OCI-LY1 (cell line): ENCODE measurements around the gene MEAF6.
A peak's percentile ranks its signal among the peaks of the same experiment; 100 is the strongest.

Source experiments
- H2AFZ ChIP-seq: fragments of 200-600 bp; sonication (generic), shearing (Covaris generic); 2 replicates; pipeline ENCODE4 v1.6.0; 2014; ENCODE audit warnings: antibody characterized with exemption, mild to moderate bottlenecking, low read length
- H3F3A ChIP-seq: fragments of 200-600 bp; sonication (generic), shearing (Covaris generic); 2 replicates; pipeline ENCODE4 v1.6.0; 2014; ENCODE audit warnings: mild to moderate bottlenecking, antibody characterized with exemption, low read length, moderate library complexity; ENCODE audit not compliant: insufficient read depth
- H3K27ac ChIP-seq: fragments of 200-600 bp; sonication (generic); 2 replicates; pipeline ENCODE4 v1.5.1; 2014; ENCODE audit warnings: low read length, mixed run types, mild to moderate bottlenecking, low read depth; ENCODE audit not compliant: poor library complexity, severe bottlenecking
- H3K27me3 ChIP-seq: fragments of 200-600 bp; sonication (generic); 2 replicates; pipeline ENCODE4 v1.6.0; 2014; ENCODE audit warnings: antibody characterized with exemption, mild to moderate bottlenecking, low read length, moderate library complexity; ENCODE audit not compliant: insufficient read depth
- H3K36me3 ChIP-seq: fragments of 200-600 bp; sonication (generic); 2 replicates; pipeline ENCODE4 v1.6.1; 2014; ENCODE audit warnings: mild to moderate bottlenecking, antibody characterized with exemption, low read length, moderate library complexity, mixed read lengths; ENCODE audit not compliant: insufficient read depth
- H3K4me1 ChIP-seq: fragments of 200-600 bp; sonication (generic); 2 replicates; pipeline ENCODE4 v1.5.1; 2014; ENCODE audit warnings: mild to moderate bottlenecking, low read length, moderate library complexity; ENCODE audit not compliant: insufficient read depth, severe bottlenecking
- H3K4me2 ChIP-seq: fragments of 200-600 bp; sonication (generic), shearing (Covaris generic); 2 replicates; pipeline ENCODE4 v1.6.1; 2014; ENCODE audit warnings: low read length
- H3K4me3 ChIP-seq: fragments of 200-600 bp; sonication (generic); 2 replicates; pipeline ENCODE4 v1.5.1; 2014; ENCODE audit warnings: low read length, low read depth, mild to moderate bottlenecking, mixed read lengths; ENCODE audit not compliant: poor library complexity, severe bottlenecking
- H3K79me2 ChIP-seq: fragments of 200-600 bp; shearing (Covaris generic); 2 replicates; pipeline ENCODE4 v1.6.1; 2016; ENCODE audit warnings: mixed run types, low read length, mixed read lengths; ENCODE audit not compliant: insufficient read depth
- H3K9ac ChIP-seq: fragments of 200-600 bp; sonication (generic), shearing (Covaris generic); 2 replicates; pipeline ENCODE4 v1.6.1; 2014; ENCODE audit warnings: mild to moderate bottlenecking, low read length, mixed read lengths
- H3K9me2 ChIP-seq: fragments of 200-600 bp; sonication (generic), shearing (Covaris generic); 2 replicates; pipeline ENCODE4 v1.6.1; 2014; ENCODE audit warnings: low read depth, mild to moderate bottlenecking, low read length, mixed read lengths
- H3K9me3 ChIP-seq: fragments of 200-600 bp; shearing (Covaris generic); 2 replicates; pipeline ENCODE4 v1.6.1; 2014; ENCODE audit warnings: low read length, mixed read lengths
- H4K20me1 ChIP-seq: fragments of 200-600 bp; sonication (generic), shearing (Covaris generic); 2 replicates; pipeline ENCODE4 v1.6.0; 2016; ENCODE audit warnings: mild to moderate bottlenecking, low read length; ENCODE audit not compliant: insufficient read depth
- EZH2 ChIP-seq: fragments of 200-600 bp; sonication (generic), shearing (Covaris generic); IDR thresholded peaks from 2 replicates; pipeline ENCODE4 v1.8.0; 2017; ENCODE audit warnings: borderline replicate concordance, mixed run types, mild to moderate bottlenecking, antibody characterized with exemption, low read length, moderate library complexity, mixed read lengths
- TF ChIP-seq, protein P1 (sequence below): fragments of 200-600 bp; sonication (generic), shearing (Covaris generic); IDR thresholded peaks from 2 replicates; pipeline ENCODE4 v1.5.1; 2017; ENCODE audit warnings: mild to moderate bottlenecking, antibody characterized with exemption, low read length, moderate library complexity, mixed read lengths

Gene MEAF6

DNA sequence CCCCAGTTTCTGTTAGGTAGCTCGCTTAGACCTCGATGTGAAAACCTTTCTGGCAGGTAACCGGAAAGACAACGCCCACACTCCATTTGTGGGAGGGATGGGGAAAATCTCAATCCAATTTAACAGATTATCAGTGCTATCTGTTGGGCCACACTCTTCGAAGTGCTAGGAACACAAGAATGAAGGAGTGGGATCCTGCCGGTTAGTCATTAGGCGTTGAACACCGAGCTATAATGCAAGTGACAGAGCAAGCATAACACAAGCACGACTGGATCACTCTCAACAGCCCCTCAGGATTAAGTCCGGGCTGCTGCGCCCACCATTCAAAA lies 39.0 kb upstream of the MEAF6 start:
- Histone ChIP-seq H3K4me3 (peak overlapping the region; percentile 90), H3K79me2 (peaks cover 18% of the 10 kb centered on the region), H3K4me1 (peaks cover 19% of the 10 kb centered on the region), H3K36me3 (peaks cover 27% of the 10 kb centered on the region), H3K9me3 (peaks cover 8% of the 10 kb centered on the region), H3K4me2 (peak overlapping the region; percentile 93), H3K27me3 (no peaks in the 10 kb centered on the region), H3K27ac (no peak overlapping the region), H4K20me1 (no peaks in the 10 kb centered on the region), H2AFZ (no peak overlapping the region), H3F3A (no peaks in the 10 kb centered on the region), H3K9ac (peak overlapping the region; percentile 81), H3K9me2 (no peaks in the 10 kb centered on the region)
- TF ChIP-seq, protein P1, sequence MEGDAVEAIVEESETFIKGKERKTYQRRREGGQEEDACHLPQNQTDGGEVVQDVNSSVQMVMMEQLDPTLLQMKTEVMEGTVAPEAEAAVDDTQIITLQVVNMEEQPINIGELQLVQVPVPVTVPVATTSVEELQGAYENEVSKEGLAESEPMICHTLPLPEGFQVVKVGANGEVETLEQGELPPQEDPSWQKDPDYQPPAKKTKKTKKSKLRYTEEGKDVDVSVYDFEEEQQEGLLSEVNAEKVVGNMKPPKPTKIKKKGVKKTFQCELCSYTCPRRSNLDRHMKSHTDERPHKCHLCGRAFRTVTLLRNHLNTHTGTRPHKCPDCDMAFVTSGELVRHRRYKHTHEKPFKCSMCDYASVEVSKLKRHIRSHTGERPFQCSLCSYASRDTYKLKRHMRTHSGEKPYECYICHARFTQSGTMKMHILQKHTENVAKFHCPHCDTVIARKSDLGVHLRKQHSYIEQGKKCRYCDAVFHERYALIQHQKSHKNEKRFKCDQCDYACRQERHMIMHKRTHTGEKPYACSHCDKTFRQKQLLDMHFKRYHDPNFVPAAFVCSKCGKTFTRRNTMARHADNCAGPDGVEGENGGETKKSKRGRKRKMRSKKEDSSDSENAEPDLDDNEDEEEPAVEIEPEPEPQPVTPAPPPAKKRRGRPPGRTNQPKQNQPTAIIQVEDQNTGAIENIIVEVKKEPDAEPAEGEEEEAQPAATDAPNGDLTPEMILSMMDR = no peak
- no peak for TF ChIP-seq EZH2

DNA sequence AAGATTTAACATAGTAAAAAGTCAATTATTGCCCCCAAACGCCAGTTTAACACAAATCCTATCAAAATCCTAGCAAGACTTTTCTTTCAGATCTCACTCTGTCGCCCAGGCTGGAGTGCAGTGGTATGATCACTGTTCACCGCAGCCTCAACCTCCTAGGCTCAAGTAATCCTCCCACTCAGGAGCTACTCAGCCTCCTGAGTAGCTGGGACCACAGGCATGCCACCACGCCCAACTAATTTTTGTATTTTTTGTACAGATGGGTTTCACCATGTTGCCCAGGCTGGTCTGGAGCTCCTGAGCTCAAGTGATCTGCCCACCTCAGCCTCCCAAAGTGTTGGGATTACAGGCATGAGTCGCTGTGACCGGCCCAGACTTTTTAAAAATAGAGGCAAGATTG lies 34.8 kb upstream of the MEAF6 start:
- Histone ChIP-seq H3K9ac (no peak overlapping the region), H3K79me2 (peaks cover 18% of the 10 kb centered on the region)

DNA sequence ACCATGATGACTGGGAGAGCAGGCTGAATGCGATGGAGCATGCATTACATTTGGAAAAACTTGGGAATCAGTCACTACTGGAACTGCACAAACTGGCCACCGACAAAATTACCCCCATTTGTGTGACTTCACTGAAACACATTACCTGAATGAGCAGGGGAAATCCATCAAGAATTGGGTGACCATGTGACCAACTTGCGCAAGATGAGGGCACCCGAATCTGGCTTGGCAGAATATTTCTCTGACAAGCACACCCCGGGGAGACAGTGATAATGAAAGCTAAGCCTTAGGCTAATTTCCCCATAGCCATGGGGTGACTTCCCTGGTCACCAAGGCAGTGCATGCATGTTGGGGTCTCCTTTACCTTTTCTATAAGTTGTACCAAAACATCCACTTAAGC lies 30.5 kb upstream of the MEAF6 start:
- Histone ChIP-seq H3K79me2 (no peaks in the 10 kb centered on the region), H3K27ac (no peak overlapping the region), H2AFZ (no peak overlapping the region), H3K9me3 (no peaks in the 10 kb centered on the region), H3K4me2 (no peak overlapping the region), H4K20me1 (no peaks in the 10 kb centered on the region), H3K9me2 (no peaks in the 10 kb centered on the region), H3F3A (no peaks in the 10 kb centered on the region), H3K36me3 (peaks cover 51% of the 10 kb centered on the region), H3K27me3 (no peaks in the 10 kb centered on the region), H3K4me1 (no peaks in the 10 kb centered on the region), H3K9ac (no peak overlapping the region), H3K4me3 (no peak overlapping the region)
- no peak for TF ChIP-seq EZH2
- TF ChIP-seq, protein P1 = no peak

More for the DNA sequence above, 34.8 kb upstream of the MEAF6 start:
- Histone ChIP-seq H2AFZ (no peak overlapping the region), H3K27ac (no peak overlapping the region), H3K4me3 (no peak overlapping the region), H3K27me3 (no peaks in the 10 kb centered on the region), H4K20me1 (no peaks in the 10 kb centered on the region), H3K9me3 (no peaks in the 10 kb centered on the region), H3F3A (no peaks in the 10 kb centered on the region), H3K9me2 (no peaks in the 10 kb centered on the region), H3K4me1 (peaks cover 14% of the 10 kb centered on the region), H3K4me2 (no peak overlapping the region), H3K36me3 (peaks cover 51% of the 10 kb centered on the region)
- TF ChIP-seq EZH2 = no peak
- TF ChIP-seq, protein P1 = no peak
